SK-N-SH (cell line): ENCODE results near the gene DAPK3. TPM values are rescaled to one million over a fixed set of nuclear protein-coding genes. Genes with fewer than 3 reads are reported as not detected.

Source experiments
- CTCF ChIA-PET: fragments of 300-600, 350-600 bp; formaldehyde crosslinking; extraction: SDS; loops from one replicate; lab custom pipeline; 2021; lab: Yijun Ruan, JAX
- POLR2A ChIA-PET: fragments of 350-600 bp; sonication (Branson Sonifier 250); formaldehyde crosslinking; extraction: SDS; loops from one replicate; lab custom pipeline; 2020; ENCODE audit warnings: antibody characterized with exemption, inconsistent platforms; lab: Yijun Ruan, JAX
- DNase-seq: peaks from one replicate; pipeline ENCODE4 v3.0.0; 2012
- H2AFZ ChIP-seq: fragments of 200-600 bp; sonication (generic); 2 replicates; pipeline ENCODE4 v1.8.1; 2016; ENCODE audit warnings: antibody characterized with exemption, mild to moderate bottlenecking, low read depth
- H3F3A ChIP-seq: fragments of 200-600 bp; sonication (generic); replicated peaks from 2 replicates; pipeline ENCODE3; 2016; ENCODE audit warnings: antibody characterized with exemption, mild to moderate bottlenecking; ENCODE audit not compliant: insufficient read depth
- H3K27ac ChIP-seq, 2 experiments: fragments of 200-500 bp in 1 of 2; fragments of 200-600 bp in 1 of 2; sonication (Bioruptor generic) in 1 of 2; sonication (generic), shearing (Covaris generic) in 1 of 2; 2 replicates each; pipeline versions ENCODE4 v1.5.1 to v1.6.1; 2014 to 2016; ENCODE audit warnings: low read depth in 2 of 2, inconsistent platforms in 1 of 2, low read length in 1 of 2, mild to moderate bottlenecking in 1 of 2, mixed read lengths in 1 of 2
- H3K27me3 ChIP-seq: fragments of 200-600 bp; sonication (generic), shearing (Covaris generic); 2 replicates; pipeline ENCODE4 v1.6.1; 2016; ENCODE audit warnings: mixed run types; ENCODE audit not compliant: insufficient read depth
- H3K36me3 ChIP-seq, 2 experiments: fragments of 200-500 bp in 1 of 2; fragments of 200-600 bp in 1 of 2; sonication (Bioruptor generic) in 1 of 2; sonication (generic) in 1 of 2; replicated peaks in 1 of 2; 2 replicates each; pipeline versions ENCODE3 to v1.5.1; 2014 to 2016; ENCODE audit warnings: low read length in 1 of 2, mild to moderate bottlenecking in 1 of 2; ENCODE audit not compliant: insufficient read depth in 2 of 2, control insufficient read depth in 1 of 2
- H3K4me1 ChIP-seq, 2 experiments: fragments of 200-500 bp in 1 of 2; fragments of 200-600 bp in 1 of 2; sonication (Bioruptor generic) in 1 of 2; sonication (generic), shearing (Covaris generic) in 1 of 2; 2 replicates each; pipeline versions ENCODE4 v1.5.1 to v1.6.1; 2014 to 2016; ENCODE audit warnings: low read depth in 1 of 2, low read length in 1 of 2, mixed run types in 1 of 2; ENCODE audit not compliant: insufficient read depth in 2 of 2, control insufficient read depth in 1 of 2
- H3K4me2 ChIP-seq: fragments of 200-600 bp; sonication (generic), shearing (Covaris generic); 2 replicates; pipeline ENCODE4 v1.6.1; 2017; ENCODE audit warnings: mixed run types
- H3K4me3 ChIP-seq, 2 experiments: fragments of 200-500 bp in 1 of 2; fragments of 200-600 bp in 1 of 2; sonication (Bioruptor generic) in 1 of 2; sonication (generic), shearing (Covaris generic) in 1 of 2; 2 replicates each; pipeline versions ENCODE4 v1.5.1 to v1.8.1; 2014 to 2016; ENCODE audit warnings: low read depth in 2 of 2, inconsistent platforms in 1 of 2, low read length in 1 of 2, mild to moderate bottlenecking in 1 of 2, mixed read lengths in 1 of 2, moderate library complexity in 1 of 2
- H3K79me2 ChIP-seq: fragments of 200-600 bp; sonication (generic); 2 replicates; pipeline ENCODE4 v1.8.1; 2017; ENCODE audit warnings: mild to moderate bottlenecking; ENCODE audit not compliant: insufficient read depth
- H3K9ac ChIP-seq: fragments of 200-600 bp; sonication (generic); 2 replicates; pipeline ENCODE4 v1.6.1; 2017; ENCODE audit warnings: mixed run types
- H3K9me2 ChIP-seq: fragments of 200-600 bp; sonication (generic); 2 replicates; pipeline ENCODE4 v1.6.1; 2017; ENCODE audit warnings: mixed run types
- H3K9me3 ChIP-seq: fragments of 200-600 bp; sonication (generic); 2 replicates; pipeline ENCODE4 v1.6.1; 2017; ENCODE audit warnings: mixed run types, mild to moderate bottlenecking, moderate library complexity
- H4K20me1 ChIP-seq: fragments of 200-600 bp; sonication (generic); 2 replicates; pipeline ENCODE4 v1.6.1; 2017; ENCODE audit warnings: mild to moderate bottlenecking, mixed run types; ENCODE audit not compliant: insufficient read depth
- CHD2 ChIP-seq: fragments of 150-350 bp; IDR thresholded peaks from 2 replicates; pipeline ENCODE4 v1.6.1; 2018; ENCODE audit warnings: low read length; ENCODE audit not compliant: partially characterized antibody
- CTCF ChIP-seq: fragments of 200-600 bp; sonication (generic); IDR thresholded peaks from 2 replicates; pipeline ENCODE4 v1.6.1; 2017; ENCODE audit warnings: antibody characterized with exemption, mild to moderate bottlenecking, moderate library complexity
- EP300 ChIP-seq, 2 experiments: IDR thresholded peaks; 2 replicates each; pipeline versions ENCODE4 v1.4.0 to v1.6.1; 2012; ENCODE audit warnings: borderline replicate concordance in 1 of 2, low read depth in 1 of 2, low read length in 1 of 2
- EZH2phosphoT487 ChIP-seq: fragments of 200-600 bp; sonication (generic); IDR thresholded peaks from 2 replicates; pipeline ENCODE4 v1.6.1; 2017; ENCODE audit warnings: low read depth, mixed run types, mild to moderate bottlenecking, antibody characterized with exemption, moderate library complexity, borderline replicate concordance
- FOSL2 ChIP-seq: IDR thresholded peaks from 2 replicates; pipeline ENCODE4 v1.4.0; 2012; ENCODE audit warnings: low read depth, mild to moderate bottlenecking, moderate library complexity, borderline replicate concordance
- FOXJ3 ChIP-seq: sonication (generic); formaldehyde crosslinking; IDR thresholded peaks from 2 replicates; pipeline ENCODE4 v1.5.1; 2020; ENCODE audit warnings: mild to moderate bottlenecking, missing genetic modification reagents
- FOXM1 ChIP-seq: IDR thresholded peaks from 2 replicates; pipeline ENCODE4 v1.4.0; 2012; ENCODE audit warnings: low read depth, mild to moderate bottlenecking
- GABPA ChIP-seq: IDR thresholded peaks from 2 replicates; pipeline ENCODE4 v1.4.0; 2012; ENCODE audit warnings: low read depth, mild to moderate bottlenecking
- GATA2 ChIP-seq: sonication (generic); formaldehyde crosslinking; IDR thresholded peaks from 2 replicates; pipeline ENCODE4 v1.5.0; 2020; ENCODE audit warnings: mild to moderate bottlenecking, missing genetic modification reagents
- JUND ChIP-seq: IDR thresholded peaks from 2 replicates; pipeline ENCODE4 v1.4.0; 2012
- MEF2A ChIP-seq: IDR thresholded peaks from 2 replicates; pipeline ENCODE4 v1.4.0; 2012; ENCODE audit warnings: low read depth, borderline replicate concordance
- NFIC ChIP-seq: IDR thresholded peaks from 2 replicates; pipeline ENCODE4 v1.4.0; 2012; ENCODE audit warnings: borderline replicate concordance
- NRF1 ChIP-seq: IDR thresholded peaks from 2 replicates; pipeline ENCODE4 v1.6.1; 2012; ENCODE audit warnings: low read depth, mild to moderate bottlenecking, low read length
- POLR2AphosphoS5 ChIP-seq: IDR thresholded peaks from 2 replicates; pipeline ENCODE4 v1.6.1; 2012; ENCODE audit warnings: low read depth, low read length
- RAD21 ChIP-seq: IDR thresholded peaks from 2 replicates; pipeline ENCODE4 v1.6.1; 2012; ENCODE audit warnings: mild to moderate bottlenecking, low read length
- RCOR1 ChIP-seq: fragments of 150-350 bp; IDR thresholded peaks from 2 replicates; pipeline ENCODE4 v1.6.1; 2017; ENCODE audit warnings: antibody characterized with exemption, low read length
- RFX5 ChIP-seq: IDR thresholded peaks from 2 replicates; pipeline ENCODE4 v1.6.1; 2012; ENCODE audit warnings: mild to moderate bottlenecking, improper control_type of control experiment, low read length
- RXRA ChIP-seq: IDR thresholded peaks from 2 replicates; pipeline ENCODE4 v1.4.0; 2012; ENCODE audit warnings: low read depth, mild to moderate bottlenecking, borderline replicate concordance
- TEAD4 ChIP-seq: IDR thresholded peaks from 2 replicates; pipeline ENCODE4 v1.4.0; 2012; ENCODE audit warnings: mild to moderate bottlenecking, borderline replicate concordance; ENCODE audit not compliant: insufficient read depth
- USF1 ChIP-seq: IDR thresholded peaks from 2 replicates; pipeline ENCODE4 v1.4.0; 2012; ENCODE audit warnings: low read depth, borderline replicate concordance
- YY1 ChIP-seq: IDR thresholded peaks from 2 replicates; pipeline ENCODE4 v1.4.0; 2012; ENCODE audit warnings: low read depth, mild to moderate bottlenecking
- WGBS: methylation state at CpG from one replicate; pipeline ENCODE4 v1.1.6; 2017; ENCODE audit warnings: low lambda C conversion rate; 5-methylcytosine and 5-hydroxymethylcytosine counted together
- polyA plus RNA-seq, 3 experiments: library from polyadenylated mRNA; depleted of rRNA; stranded (reverse); fragments of >200 nt; gene quantifications; 2 replicates each; pipeline ENCODE4 v1.2.3, GENCODE V29; 2012
- TF ChIP-seq, protein P1 (sequence below): IDR thresholded peaks from 2 replicates; pipeline ENCODE4; 2012
- TF ChIP-seq, protein P2 (sequence below): fragments of 150-350 bp; IDR thresholded peaks from 2 replicates; pipeline ENCODE4 v1.6.1; 2016; ENCODE audit warnings: mild to moderate bottlenecking, low read depth, low read length

Gene DAPK3
- polyA plus RNA-seq, 1 of the 3 experiments (the other 2 are of a cell fraction): 142 TPM

GRCh38 chr19:3970313-3970807 is 539 bp downstream of the DAPK3 start (continued):
- no peak for TF ChIP-seq USF1
- TF ChIP-seq JUND: no peak
- TF ChIP-seq RXRA: no peak
- TF ChIP-seq, protein P1, sequence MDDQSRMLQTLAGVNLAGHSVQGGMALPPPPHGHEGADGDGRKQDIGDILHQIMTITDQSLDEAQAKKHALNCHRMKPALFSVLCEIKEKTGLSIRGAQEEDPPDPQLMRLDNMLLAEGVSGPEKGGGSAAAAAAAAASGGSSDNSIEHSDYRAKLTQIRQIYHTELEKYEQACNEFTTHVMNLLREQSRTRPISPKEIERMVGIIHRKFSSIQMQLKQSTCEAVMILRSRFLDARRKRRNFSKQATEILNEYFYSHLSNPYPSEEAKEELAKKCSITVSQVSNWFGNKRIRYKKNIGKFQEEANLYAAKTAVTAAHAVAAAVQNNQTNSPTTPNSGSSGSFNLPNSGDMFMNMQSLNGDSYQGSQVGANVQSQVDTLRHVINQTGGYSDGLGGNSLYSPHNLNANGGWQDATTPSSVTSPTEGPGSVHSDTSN: no peak
- no peak for TF ChIP-seq NFIC
- TF ChIP-seq, all 33 proteins: peak for 0

DNA sequence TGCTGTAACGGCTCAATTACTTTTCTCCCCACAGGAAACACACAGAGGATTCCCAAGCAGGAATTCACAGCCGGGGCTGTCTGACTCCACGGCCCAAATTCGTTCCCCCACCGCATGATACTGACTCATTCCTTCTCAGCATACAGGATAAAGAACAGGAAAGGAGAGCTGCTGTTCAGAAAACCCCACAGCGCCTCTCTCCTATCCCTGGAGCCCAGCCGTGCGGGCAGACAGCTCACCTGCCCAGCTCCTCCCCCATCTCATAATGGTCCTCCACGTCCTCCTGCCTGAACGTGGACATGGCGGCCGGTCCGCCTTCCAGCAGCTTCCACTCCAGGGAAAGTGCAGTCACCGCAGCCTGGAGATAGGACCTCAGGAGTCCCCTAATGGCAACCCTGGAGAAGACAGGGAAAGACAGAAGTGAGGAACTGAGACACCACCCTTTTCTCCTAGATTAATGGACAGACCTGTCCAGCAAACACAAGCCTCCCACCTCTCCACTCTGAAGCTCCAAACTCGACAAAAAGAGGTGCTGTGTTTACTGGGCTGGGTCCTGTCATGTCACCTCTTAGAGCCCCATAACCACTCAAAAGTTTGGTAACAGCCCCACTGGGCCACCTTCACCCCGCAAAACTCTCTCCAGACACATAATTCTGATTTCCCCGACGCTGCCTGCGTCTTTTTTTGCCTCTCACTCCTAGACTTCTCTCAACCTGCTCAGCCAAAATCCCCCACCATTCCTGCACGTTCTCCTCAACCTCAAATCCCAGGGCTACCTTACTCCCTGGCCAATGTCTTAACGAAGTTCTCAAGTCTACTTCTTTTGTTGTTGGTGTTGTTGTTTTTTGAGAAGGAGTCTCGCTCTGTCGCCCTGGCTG is 1.2 kb downstream of the DAPK3 start:
- peaks cover 37% of the 10 kb centered on the region for H3F3A ChIP-seq
- DNase-seq: no peak
- H4K20me1 ChIP-seq: peaks cover 70% of the 10 kb centered on the region
- H3K79me2 ChIP-seq: peaks cover 63% of the 10 kb centered on the region
- WGBS: 5% methylated on average over 23 of the region's 23 CpGs
- ChIA-PET CTCF (interaction anchor here (1.2 to 1.4 kb wide), 3 partner anchors 15 to 170 kb away, joined by 3 to 8 read pairs (median 3); no protein-coding TSS in a partner anchor), POLR2A (interaction anchor here (0.6 kb wide), 1 partner anchor 12 kb away, joined by 4 read pairs; no protein-coding TSS in a partner anchor)
- peak overlapping the region; percentile 75 to 80 for H3K4me3 ChIP-seq
- no peaks in the 10 kb centered on the region for H3K27me3 ChIP-seq
- H3K27ac ChIP-seq: peak overlapping the region in 1 of 2 experiments; percentile 99; a peak in 2 of 4 replicates
- no peaks in the 10 kb centered on the region for H3K9me3 ChIP-seq
- H3K9ac ChIP-seq: peak overlapping the region; percentile 93
- peak overlapping the region; percentile 97 for H3K4me2 ChIP-seq
- no peaks in the 10 kb centered on the region for H3K9me2 ChIP-seq
- H3K36me3 ChIP-seq: peaks cover 14 to 26% of the 10 kb centered on the region in 2 experiments
- H3K4me1 ChIP-seq: peaks cover 16 to 22% of the 10 kb centered on the region in 2 experiments; a peak in 3 of 4 replicates
- no peak overlapping the region for H2AFZ ChIP-seq
- TF ChIP-seq RCOR1 (no peak), FOXJ3 (no peak), NRF1 (no peak), CHD2 (no peak), CTCF (peak; percentile 46; the same call in 1 of the 2 replicates), RAD21 (0 out of 2 replicates have a peak, but pooled peaks have one; percentile 7), EP300 (IDR thresholded peaks at IDR 0.05; ENCODE audit: borderline replicate concordance in 1 of 2, low read depth in 1 of 2, low read length in 1 of 2) (peak in 1 of 2 experiments; percentile 30; a peak in 1 of 4 replicates), FOSL2 (peak; percentile 75), TEAD4 (no peak), RFX5 (no peak), POLR2AphosphoS5 (no peak), YY1 (0 out of 2 replicates have a peak, but pooled peaks have one; percentile 57), FOXM1 (no peak), GABPA (no peak), EZH2phosphoT487 (no peak), GATA2 (CRISPR knock-in tag) (no peak), USF1 (no peak), MEF2A (no peak)
- TF ChIP-seq, protein P1: no peak
- TF ChIP-seq, protein P2, sequence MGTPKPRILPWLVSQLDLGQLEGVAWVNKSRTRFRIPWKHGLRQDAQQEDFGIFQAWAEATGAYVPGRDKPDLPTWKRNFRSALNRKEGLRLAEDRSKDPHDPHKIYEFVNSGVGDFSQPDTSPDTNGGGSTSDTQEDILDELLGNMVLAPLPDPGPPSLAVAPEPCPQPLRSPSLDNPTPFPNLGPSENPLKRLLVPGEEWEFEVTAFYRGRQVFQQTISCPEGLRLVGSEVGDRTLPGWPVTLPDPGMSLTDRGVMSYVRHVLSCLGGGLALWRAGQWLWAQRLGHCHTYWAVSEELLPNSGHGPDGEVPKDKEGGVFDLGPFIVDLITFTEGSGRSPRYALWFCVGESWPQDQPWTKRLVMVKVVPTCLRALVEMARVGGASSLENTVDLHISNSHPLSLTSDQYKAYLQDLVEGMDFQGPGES: no peak
